HG03060 (cell line): Measurements from ENCODE around the gene GEMIN4.
"Not testable (repeated sequence)": the region's sequence is repeated elsewhere in the genome, so short reads cannot be mapped to it uniquely, and the experiment has no call there.

Experiments used
- ATAC-seq: cut with Tn5 transposase; IDR thresholded peaks from one replicate; pipeline ENCODE4 v1.9.1; 2021; ENCODE audit warnings: low read depth, moderate number of reproducible peaks; ENCODE audit not compliant: unreplicated experiment

The GEMIN4 gene

GRCh38 chr17:705011-705410 lies 47.1 kb downstream of the GEMIN4 start:
- no peak for ATAC-seq

GRCh38 chr17:704111-704864 lies 47.8 kb downstream of the GEMIN4 start:
- ATAC-seq, result no peak

GRCh38 chr17:703081-703875 lies 48.8 kb downstream of the GEMIN4 start:
- ATAC-seq, result no peak

DNA sequence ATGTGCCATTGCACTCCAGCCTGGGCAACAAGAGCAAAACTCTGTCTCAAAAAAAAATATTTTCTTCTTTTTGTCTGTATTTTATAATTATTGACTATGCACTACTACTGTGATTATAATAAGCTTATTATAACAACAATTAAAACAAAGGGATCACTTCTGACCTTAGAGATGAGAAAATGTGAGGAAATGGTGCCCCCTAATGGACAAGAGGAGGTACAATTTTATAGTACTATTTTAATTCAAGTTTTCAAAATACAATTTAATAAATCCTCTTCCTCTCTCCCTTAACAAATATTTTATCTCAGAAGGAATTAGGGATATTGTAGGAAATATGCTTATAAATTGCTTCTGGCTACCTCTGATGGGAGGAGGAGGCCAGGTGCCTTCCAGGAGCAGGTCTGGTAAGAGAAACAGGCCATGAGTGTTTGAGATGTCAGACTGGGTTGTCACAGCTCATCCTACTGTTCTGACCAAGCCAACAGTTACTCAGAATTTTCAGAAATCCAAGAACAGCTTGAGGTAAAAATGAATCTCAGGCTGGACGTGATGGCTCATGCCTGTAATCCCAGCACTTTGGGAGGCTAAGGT lies 51.5 kb downstream of the GEMIN4 start:
- no peak for ATAC-seq

DNA sequence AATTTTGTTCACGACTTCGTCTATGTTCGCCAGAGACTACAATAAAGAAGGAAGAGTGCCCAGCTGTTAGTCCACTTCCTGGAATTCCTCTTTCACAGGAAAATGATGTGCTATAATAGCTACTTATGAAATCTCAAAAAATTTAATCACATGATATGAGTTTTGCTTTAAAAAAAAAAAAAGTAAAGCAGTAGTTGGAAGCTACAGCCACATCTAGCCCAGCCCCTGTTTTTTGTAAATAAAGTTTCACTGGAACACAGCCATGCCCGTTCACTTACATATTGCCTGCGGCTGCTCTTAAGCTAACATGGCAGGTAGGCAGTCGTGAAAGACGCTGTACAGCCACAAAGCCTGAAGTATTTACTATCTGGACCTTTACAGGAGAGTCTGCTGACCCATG lies 52.7 kb downstream of the GEMIN4 start:
- no peak for ATAC-seq

DNA sequence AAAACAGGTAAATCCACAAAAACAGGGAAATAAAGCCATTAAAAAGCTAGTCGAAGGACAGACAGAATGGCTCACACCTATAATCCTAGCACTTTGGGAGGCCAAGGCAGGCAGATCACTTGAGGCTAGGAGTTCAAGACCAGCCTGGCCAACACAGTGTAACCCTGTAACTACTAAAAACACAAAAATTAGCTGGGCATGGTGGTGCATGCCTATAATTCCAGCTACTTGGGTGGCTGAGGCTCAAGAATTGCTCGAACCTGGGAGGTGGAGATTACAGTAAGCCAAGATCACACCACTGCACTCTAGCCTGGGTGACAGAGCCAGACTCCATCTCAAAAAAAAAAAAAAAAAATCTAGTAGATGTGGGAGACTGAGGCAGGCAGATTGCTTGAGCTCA lies 54.0 kb downstream of the GEMIN4 start:
- not testable (repeated sequence) for ATAC-seq

GRCh38 chr17:697682-698081 lies 54.4 kb downstream of the GEMIN4 start:
- ATAC-seq, result no peak

GRCh38 chr17:696369-696768 lies 55.7 kb downstream of the GEMIN4 start:
- no peak for ATAC-seq
